Neural cell (in vitro differentiated cells): ENCODE measurements around the gene MSI2. TPM values are rescaled to one million over a fixed set of nuclear protein-coding genes. Genes with fewer than 3 reads are reported as not detected.

Experiments used
- H2AFZ ChIP-seq: fragments of 200-600, 300-800 bp; sonication (generic), shearing (Covaris generic); 2 replicates; pipeline ENCODE4 v1.6.0; 2014; ENCODE audit warnings: low read depth, mild to moderate bottlenecking, antibody characterized with exemption, low read length, moderate library complexity
- H3F3A ChIP-seq: fragments of 200-600 bp; shearing (Covaris generic); 2 replicates; pipeline ENCODE4 v1.6.1; 2016; ENCODE audit warnings: mild to moderate bottlenecking, moderate library complexity, mixed read lengths, antibody characterized with exemption, low read length; ENCODE audit not compliant: insufficient read depth, poor library complexity, severe bottlenecking
- H3K27ac ChIP-seq: fragments of 200-600, 300-800 bp; sonication (generic), shearing (Covaris generic); 2 replicates; pipeline ENCODE4 v1.5.1; 2014; ENCODE audit warnings: mild to moderate bottlenecking, low read length, moderate library complexity
- H3K27me3 ChIP-seq: fragments of 300-800, 200-600 bp; sonication (generic), shearing (Covaris generic); 2 replicates; pipeline ENCODE4 v1.6.0; 2014; ENCODE audit warnings: mild to moderate bottlenecking, low read depth, low read length, moderate library complexity; ENCODE audit not compliant: insufficient read depth
- H3K36me3 ChIP-seq: fragments of 300-800, 200-600 bp; sonication (generic), shearing (Covaris generic); 2 replicates; pipeline ENCODE4 v1.5.1; 2014; ENCODE audit warnings: mild to moderate bottlenecking, antibody characterized with exemption, low read length, moderate library complexity; ENCODE audit not compliant: insufficient read depth
- H3K4me2 ChIP-seq: fragments of 300-800, 200-600 bp; sonication (generic), shearing (Covaris generic); 2 replicates; pipeline ENCODE4 v1.6.0; 2014; ENCODE audit warnings: mild to moderate bottlenecking, low read length
- H3K4me3 ChIP-seq: fragments of 300-800, 200-600 bp; sonication (generic), shearing (Covaris generic); 2 replicates; pipeline ENCODE4 v1.5.1; 2014; ENCODE audit warnings: mild to moderate bottlenecking, low read length, moderate library complexity
- H3K79me2 ChIP-seq: fragments of 200-600 bp; shearing (Covaris generic); replicated peaks from 2 replicates; pipeline ENCODE4 v1.6.0; 2014; ENCODE audit warnings: mild to moderate bottlenecking, low read length, moderate library complexity; ENCODE audit not compliant: insufficient read depth
- H3K9ac ChIP-seq: fragments of 300-800, 200-600 bp; sonication (generic), shearing (Covaris generic); 2 replicates; pipeline ENCODE4 v1.6.1; 2016; ENCODE audit warnings: mild to moderate bottlenecking, low read length, mixed read lengths
- H3K9me2 ChIP-seq: fragments of 200-600 bp; shearing (Covaris generic); 2 replicates; pipeline ENCODE4 v1.6.1; 2016; ENCODE audit warnings: mild to moderate bottlenecking, low read length, mixed read lengths; ENCODE audit not compliant: insufficient read depth
- H3K9me3 ChIP-seq: fragments of 200-600, 300-800 bp; sonication (generic), shearing (Covaris generic); 2 replicates; pipeline ENCODE4 v1.6.1; 2016; ENCODE audit warnings: mild to moderate bottlenecking, mixed run types, low read length, moderate library complexity, mixed read lengths
- H4K20me1 ChIP-seq: fragments of 200-600 bp; shearing (Covaris generic); 2 replicates; pipeline ENCODE4 v1.6.1; 2016; ENCODE audit warnings: mild to moderate bottlenecking, mixed run types; ENCODE audit not compliant: insufficient read depth
- EP300 ChIP-seq: fragments of 450-650 bp; conservative IDR thresholded peaks from 2 replicates; pipeline ENCODE4 v1.6.1; 2014; ENCODE audit warnings: antibody characterized with exemption, mild to moderate bottlenecking, moderate library complexity; ENCODE audit not compliant: poor library complexity, severe bottlenecking
- EZH2 ChIP-seq: fragments of 200-600, 300-800 bp; shearing (Covaris generic), sonication (generic); IDR thresholded peaks from 2 replicates; pipeline ENCODE4 v1.6.1; 2014; ENCODE audit warnings: antibody characterized with exemption, low read length, borderline replicate concordance, mild to moderate bottlenecking; ENCODE audit not compliant: insufficient read depth, poor library complexity, severe bottlenecking
- MXI1 ChIP-seq: fragments of 450-650 bp; conservative IDR thresholded peaks from 2 replicates; pipeline ENCODE4 v1.6.1; 2014; ENCODE audit warnings: antibody characterized with exemption, mild to moderate bottlenecking; ENCODE audit not compliant: poor library complexity, severe bottlenecking
- POLR2AphosphoS5 ChIP-seq: IDR thresholded peaks from 2 replicates; pipeline ENCODE4 v1.6.1; 2012
- RAD21 ChIP-seq: fragments of 450-650 bp; conservative IDR thresholded peaks from 2 replicates; pipeline ENCODE4 v1.6.1; 2014; ENCODE audit warnings: antibody characterized with exemption, mild to moderate bottlenecking, moderate library complexity
- SMC3 ChIP-seq: fragments of 450-650 bp; conservative IDR thresholded peaks from 2 replicates; pipeline ENCODE4 v1.6.1; 2014; ENCODE audit warnings: antibody characterized with exemption, mild to moderate bottlenecking, moderate library complexity; ENCODE audit not compliant: poor library complexity
- TAF1 ChIP-seq: IDR thresholded peaks from 2 replicates; pipeline ENCODE4 v1.6.1; 2012; ENCODE audit warnings: low read depth
- polyA plus RNA-seq: library from polyadenylated mRNA; depleted of rRNA; stranded (reverse); fragments of >200 nt; gene quantifications from 2 replicates; pipeline ENCODE4 v1.2.3, GENCODE V29; 2014
- TF ChIP-seq, protein P1 (sequence below): fragments of 450-650 bp; IDR thresholded peaks from 2 replicates; pipeline ENCODE4 v1.5.1; 2014; ENCODE audit warnings: antibody characterized with exemption, mild to moderate bottlenecking, moderate library complexity; ENCODE audit not compliant: poor library complexity, severe bottlenecking
- TF ChIP-seq, protein P2 (sequence below): IDR thresholded peaks from 2 replicates; pipeline ENCODE4 v1.6.1; 2012; ENCODE audit warnings: borderline replicate concordance

The MSI2 gene
- polyA plus RNA-seq, 1 donor from 2014 or later = 61.4 TPM

DNA sequence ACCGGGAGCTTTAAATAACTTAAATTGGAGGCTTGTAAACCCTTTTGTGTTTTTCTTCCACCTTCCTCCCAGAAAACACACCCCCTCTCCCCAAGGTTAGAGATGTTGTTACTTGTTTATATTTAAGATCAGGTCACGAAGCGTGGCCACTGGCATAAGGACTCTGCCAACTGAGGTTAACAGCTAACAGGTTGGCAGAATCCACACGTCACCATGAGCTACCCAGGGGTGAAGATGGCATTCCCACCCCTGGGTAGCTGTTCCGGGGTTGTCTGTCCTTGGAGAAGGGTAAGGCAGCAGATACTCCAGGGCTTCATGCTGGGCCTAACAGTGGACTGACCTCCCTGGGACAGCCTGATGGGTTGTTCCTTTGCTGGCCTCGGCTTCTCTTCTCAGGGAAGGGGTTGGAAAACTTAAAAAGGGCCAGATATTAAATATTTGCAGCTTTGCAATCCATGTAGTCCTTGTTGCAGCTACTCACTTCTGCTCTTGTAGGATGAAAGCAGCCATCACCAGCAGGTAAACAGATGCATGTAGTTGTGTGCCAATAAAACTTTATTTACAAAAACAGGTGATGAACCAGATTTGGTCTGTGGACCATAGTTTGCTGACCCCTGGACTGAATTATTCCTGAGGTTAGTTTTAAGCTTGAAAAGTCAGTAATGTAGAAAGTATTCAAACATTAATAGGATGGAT is 148.6 kb downstream of the MSI2 start:
- H3K79me2 ChIP-seq = peaks cover 29% of the 10 kb centered on the region
- H2AFZ ChIP-seq = no peak overlapping the region

DNA sequence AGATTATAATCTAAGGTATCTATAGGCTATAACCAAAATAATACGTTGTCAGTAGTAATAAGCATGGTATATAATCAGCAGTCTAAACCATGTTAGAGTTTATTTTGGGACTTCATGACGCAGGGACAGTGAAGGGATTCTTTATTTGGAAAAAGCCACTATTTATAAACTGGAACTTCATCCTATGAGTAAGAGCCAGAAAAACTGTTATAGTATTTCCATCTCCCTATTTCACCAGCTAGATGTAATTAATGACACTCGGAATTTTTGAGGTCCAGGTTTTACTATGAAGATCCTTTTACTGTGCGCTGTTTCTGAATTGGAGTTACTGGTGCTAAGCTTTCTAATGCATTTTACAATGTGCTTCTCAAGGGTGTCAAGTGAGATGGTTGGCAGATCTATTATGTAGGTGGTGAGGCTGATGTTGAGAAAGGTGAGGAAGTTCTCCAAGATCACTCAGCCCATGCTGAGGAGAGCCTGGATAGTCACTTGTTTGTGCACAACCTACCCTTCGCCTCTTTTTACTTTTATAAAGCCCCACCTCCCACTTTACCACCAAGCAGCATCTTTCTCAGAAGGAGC is 149.3 kb downstream of the MSI2 start:
- no peak overlapping the region for H3K4me3 ChIP-seq
- no peak overlapping the region for H2AFZ ChIP-seq
- H3K79me2 ChIP-seq = peaks cover 30% of the 10 kb centered on the region
- H3K9me2 ChIP-seq = no peaks in the 10 kb centered on the region
- TF ChIP-seq EZH2 = no peak
- TF ChIP-seq SMC3 = no peak
- no peak for TF ChIP-seq MXI1
- TF ChIP-seq, protein P1, sequence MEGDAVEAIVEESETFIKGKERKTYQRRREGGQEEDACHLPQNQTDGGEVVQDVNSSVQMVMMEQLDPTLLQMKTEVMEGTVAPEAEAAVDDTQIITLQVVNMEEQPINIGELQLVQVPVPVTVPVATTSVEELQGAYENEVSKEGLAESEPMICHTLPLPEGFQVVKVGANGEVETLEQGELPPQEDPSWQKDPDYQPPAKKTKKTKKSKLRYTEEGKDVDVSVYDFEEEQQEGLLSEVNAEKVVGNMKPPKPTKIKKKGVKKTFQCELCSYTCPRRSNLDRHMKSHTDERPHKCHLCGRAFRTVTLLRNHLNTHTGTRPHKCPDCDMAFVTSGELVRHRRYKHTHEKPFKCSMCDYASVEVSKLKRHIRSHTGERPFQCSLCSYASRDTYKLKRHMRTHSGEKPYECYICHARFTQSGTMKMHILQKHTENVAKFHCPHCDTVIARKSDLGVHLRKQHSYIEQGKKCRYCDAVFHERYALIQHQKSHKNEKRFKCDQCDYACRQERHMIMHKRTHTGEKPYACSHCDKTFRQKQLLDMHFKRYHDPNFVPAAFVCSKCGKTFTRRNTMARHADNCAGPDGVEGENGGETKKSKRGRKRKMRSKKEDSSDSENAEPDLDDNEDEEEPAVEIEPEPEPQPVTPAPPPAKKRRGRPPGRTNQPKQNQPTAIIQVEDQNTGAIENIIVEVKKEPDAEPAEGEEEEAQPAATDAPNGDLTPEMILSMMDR = no peak
- TF ChIP-seq, protein P2, sequence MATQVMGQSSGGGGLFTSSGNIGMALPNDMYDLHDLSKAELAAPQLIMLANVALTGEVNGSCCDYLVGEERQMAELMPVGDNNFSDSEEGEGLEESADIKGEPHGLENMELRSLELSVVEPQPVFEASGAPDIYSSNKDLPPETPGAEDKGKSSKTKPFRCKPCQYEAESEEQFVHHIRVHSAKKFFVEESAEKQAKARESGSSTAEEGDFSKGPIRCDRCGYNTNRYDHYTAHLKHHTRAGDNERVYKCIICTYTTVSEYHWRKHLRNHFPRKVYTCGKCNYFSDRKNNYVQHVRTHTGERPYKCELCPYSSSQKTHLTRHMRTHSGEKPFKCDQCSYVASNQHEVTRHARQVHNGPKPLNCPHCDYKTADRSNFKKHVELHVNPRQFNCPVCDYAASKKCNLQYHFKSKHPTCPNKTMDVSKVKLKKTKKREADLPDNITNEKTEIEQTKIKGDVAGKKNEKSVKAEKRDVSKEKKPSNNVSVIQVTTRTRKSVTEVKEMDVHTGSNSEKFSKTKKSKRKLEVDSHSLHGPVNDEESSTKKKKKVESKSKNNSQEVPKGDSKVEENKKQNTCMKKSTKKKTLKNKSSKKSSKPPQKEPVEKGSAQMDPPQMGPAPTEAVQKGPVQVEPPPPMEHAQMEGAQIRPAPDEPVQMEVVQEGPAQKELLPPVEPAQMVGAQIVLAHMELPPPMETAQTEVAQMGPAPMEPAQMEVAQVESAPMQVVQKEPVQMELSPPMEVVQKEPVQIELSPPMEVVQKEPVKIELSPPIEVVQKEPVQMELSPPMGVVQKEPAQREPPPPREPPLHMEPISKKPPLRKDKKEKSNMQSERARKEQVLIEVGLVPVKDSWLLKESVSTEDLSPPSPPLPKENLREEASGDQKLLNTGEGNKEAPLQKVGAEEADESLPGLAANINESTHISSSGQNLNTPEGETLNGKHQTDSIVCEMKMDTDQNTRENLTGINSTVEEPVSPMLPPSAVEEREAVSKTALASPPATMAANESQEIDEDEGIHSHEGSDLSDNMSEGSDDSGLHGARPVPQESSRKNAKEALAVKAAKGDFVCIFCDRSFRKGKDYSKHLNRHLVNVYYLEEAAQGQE = no peak
- no peak for TF ChIP-seq POLR2AphosphoS5
- no peak for TF ChIP-seq EP300
- no peak for TF ChIP-seq RAD21
- TF ChIP-seq TAF1 = no peak
- H3K9me3 ChIP-seq = no peaks in the 10 kb centered on the region
- H3K9ac ChIP-seq = no peak overlapping the region
- H3K36me3 ChIP-seq = no peaks in the 10 kb centered on the region
- no peak overlapping the region for H3K27ac ChIP-seq
- no peaks in the 10 kb centered on the region for H4K20me1 ChIP-seq
- H3K27me3 ChIP-seq = no peaks in the 10 kb centered on the region
- H3F3A ChIP-seq = no peaks in the 10 kb centered on the region
- H3K4me2 ChIP-seq = no peak overlapping the region

More for the DNA sequence above, 148.6 kb downstream of the MSI2 start:
- no peak overlapping the region for H3K27ac ChIP-seq
- H3K4me2 ChIP-seq = no peak overlapping the region
- no peak overlapping the region for H3K9ac ChIP-seq
- H4K20me1 ChIP-seq = no peaks in the 10 kb centered on the region
- TF ChIP-seq MXI1 (no peak), EZH2 (no peak), RAD21 (no peak), POLR2AphosphoS5 (no peak), TAF1 (no peak), EP300 (no peak), SMC3 (no peak)
- TF ChIP-seq, protein P1 = no peak
- TF ChIP-seq, protein P2 = no peak
- H3K36me3 ChIP-seq = no peaks in the 10 kb centered on the region
- no peaks in the 10 kb centered on the region for H3K27me3 ChIP-seq
- no peaks in the 10 kb centered on the region for H3K9me3 ChIP-seq
- no peaks in the 10 kb centered on the region for H3F3A ChIP-seq
- no peaks in the 10 kb centered on the region for H3K9me2 ChIP-seq
- no peak overlapping the region for H3K4me3 ChIP-seq
